Inflammatory macrophage treated with lipopolysaccharide for 4 hours (primary cell): ENCODE data around the gene HES5.

ENCODE experiments used
- DNase-seq: peaks from one replicate; pipeline ENCODE4 v3.0.0-alpha.2; 2020

Gene HES5

DNA sequence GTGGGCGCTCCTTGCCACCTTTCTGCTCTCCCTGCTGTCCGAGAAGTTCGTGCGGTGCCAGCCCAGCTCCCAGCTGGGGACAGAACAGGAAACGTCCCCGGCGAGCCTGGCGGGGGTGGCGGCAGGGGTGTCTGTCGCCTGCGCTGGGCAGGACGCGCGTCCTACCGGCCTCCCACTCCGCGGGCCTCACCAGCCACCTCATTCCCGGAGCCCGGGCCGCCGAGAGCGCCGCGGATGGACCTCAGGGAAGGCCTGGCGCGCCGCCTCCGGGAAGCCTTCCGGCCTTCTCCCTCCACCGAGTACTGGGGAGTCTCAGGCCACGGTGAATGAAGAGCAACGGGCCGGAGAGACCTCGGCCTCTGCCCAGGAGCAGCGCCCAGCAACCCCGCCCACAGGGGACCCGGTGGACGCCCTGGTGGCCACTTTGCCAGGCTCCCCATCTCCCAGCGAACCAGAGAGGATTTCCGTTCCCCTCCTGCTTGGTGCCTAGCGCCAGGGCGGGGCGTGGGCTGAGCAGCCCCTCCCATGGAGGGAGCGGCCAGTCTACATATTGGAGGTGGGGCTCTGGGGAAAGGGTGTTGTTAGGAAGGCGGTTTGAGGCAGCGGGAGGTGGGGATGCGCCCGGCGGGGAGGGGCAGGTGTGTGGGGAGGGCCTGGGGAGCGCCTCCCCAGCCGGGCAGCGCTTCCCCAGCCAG, 16.6 kb upstream of the HES5 start:
- DNase-seq: peak; percentile 84

DNA sequence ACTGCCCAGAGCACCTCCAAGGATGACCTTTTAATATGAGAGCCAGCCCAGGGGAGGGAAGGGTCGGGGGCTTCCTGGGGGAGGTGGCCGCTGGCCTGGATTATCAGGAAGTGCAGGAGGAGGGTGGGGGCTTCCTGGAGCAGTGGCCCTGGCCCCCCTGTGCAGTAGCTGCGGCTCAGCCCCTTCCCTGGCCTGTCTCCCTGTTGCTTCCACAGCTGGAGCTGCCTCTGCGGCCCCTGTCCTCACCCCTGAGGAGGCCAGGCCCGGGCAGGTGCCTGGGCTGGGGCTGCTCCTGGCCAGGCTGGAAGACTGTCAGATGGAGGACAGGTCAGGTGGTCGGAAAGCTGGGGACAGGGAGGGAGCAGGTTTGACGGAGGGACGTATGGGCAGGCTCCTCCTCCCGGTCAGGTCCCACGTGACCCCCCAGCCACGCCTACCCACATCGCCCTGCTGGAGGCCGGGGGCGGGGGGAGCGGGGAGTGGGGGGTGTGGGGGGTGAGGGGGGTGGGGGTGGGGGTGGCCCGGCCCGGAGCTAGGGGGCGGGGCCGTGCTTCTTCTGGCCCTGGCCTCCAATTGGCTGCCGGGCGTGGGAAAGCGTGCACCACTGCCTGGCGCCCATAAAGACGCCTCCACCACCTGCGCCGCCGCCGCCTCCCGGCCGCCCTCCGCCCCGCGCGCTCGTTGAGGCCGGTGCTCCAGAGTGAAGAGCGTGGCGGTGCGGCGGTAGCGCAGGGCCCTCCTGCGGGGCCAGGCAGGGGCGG, 15.9 kb upstream of the HES5 start:
- peak; percentile 72 for DNase-seq

DNA sequence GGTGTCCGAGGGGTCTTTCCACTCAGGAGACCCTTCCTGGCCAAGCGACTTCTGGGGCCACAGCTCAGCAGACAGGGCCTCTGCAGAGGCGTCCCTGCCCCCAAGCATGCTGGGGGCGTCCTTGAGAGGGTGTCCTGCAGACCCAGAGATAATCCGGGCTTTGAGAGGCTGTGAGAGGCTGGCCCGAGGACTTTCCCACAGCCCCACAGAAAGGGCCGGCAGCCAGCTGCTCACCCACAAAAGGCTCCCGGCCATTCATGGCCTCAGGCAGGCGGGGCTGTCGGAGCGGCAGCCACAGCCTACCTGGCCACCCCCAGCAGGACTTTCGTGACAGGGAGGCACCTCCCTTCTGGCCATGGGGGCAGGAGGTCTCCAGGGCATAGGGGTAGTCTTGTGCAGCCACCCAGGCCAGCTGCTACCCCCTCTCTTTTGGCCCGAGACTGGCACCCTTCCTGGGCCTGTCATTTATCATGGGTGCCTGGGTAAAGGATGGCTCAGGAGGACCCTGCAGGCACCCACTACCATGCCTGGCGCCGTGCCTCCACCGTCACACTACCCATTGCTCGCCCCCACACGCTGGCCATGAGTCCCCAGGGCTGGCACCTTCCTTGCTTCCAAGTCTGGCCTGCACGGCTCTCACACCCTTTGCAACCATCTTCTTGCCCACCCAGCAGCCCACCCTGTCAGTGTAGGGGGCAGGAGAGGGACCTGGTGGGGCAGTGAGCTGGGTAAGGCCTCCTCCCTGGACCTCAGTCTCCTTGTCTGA, 15.0 kb upstream of the HES5 start:
- DNase-seq: no peak

DNA sequence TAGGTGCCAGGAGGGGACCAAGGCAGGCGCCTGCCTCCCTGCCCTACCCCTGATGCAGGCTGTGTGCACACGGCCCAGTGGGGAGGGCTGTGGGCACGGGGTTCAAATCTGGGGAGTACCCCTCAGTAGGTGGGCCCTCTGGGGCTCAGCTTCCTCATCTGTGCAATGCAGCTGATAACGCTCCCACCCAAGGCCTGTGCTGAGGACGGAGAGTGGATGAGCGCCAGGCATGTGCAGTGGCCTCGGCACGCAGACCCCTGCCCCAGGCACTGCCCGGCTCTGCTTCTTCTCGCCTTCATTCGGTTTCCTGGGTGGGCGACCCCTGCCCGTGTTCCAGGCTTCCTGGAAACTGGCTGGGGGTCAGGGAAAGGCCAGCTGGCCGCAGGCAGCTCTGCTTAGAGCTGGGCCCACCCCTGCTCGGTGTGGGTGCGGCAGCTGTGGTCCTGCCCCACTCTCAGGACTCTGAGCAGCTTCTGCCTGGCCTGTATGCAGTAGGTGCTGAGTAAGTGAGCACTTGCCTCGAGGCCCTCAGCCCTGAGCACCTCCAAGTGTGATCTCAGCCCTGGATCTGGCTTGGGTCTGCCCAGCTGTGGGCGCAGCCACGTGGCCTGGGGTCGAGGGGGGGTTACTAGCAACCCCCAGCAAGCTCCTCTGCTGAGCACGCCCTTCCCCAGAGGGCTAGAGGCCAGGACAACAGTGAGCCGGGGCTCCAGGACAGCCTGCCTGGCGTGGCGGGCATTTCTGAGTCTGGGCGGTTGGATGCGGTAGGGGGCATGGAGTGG, 14.2 kb upstream of the HES5 start:
- no peak for DNase-seq

DNA sequence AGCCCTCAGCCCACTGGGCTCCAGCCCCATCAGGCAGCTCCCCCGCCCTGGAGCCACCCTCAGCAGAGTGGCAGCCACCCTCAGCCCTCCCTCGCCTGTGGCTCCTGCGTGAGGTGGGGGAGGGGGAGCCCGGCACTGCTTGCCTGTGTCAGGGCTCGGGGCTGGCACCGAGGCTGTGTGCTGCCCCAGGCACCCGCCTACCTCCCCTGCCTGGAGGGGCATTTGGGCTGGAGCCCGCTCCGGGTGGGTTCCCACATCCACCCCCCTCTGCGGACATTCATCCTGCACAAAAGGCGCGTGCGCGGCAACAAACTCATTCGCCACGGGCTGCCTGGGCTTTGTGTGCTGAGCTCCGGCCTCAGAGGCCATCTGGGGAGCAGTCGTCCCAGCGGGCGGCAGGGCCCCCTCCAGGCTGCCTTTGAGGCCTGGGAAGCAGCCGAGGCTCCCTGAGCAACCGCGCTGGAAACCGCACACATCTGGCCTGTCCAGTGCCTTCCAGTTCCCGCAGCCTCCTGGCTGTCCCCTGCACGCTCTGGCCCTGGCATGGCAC, 13.6 kb upstream of the HES5 start:
- DNase-seq: no peak

DNA sequence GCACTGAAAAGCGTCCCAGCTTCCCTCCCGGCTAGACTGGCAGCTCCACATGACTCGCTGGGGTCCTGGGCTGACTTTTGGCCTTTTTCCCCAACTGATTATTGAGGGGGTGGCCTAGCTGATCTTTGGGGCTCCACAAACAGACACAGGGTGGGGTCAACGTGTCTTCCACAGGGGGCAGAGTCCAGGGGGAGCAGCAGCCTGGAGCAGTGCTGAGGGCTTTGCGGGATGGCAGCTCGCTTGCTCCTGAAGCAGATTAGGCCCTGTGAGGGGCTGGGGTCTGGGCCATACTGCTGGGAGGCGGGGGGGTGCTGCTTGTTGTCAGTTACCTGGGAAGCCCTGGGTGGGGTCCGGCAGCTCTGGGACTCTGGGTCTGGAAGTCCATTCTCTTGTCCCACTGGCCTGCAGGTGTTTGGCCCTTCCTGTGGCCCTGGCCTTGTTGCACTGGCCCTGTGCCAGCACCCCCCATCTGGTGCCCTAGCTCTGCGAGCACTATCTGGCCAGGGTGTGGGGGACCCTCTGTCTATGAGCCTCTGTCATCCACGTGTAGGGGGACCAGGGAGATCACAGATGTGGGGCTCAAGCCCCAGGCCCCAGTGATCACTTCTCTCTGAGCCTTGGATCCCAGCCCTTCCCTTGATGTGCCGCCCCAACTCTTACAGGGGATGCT, 12.3 kb upstream of the HES5 start:
- no peak for DNase-seq

DNA sequence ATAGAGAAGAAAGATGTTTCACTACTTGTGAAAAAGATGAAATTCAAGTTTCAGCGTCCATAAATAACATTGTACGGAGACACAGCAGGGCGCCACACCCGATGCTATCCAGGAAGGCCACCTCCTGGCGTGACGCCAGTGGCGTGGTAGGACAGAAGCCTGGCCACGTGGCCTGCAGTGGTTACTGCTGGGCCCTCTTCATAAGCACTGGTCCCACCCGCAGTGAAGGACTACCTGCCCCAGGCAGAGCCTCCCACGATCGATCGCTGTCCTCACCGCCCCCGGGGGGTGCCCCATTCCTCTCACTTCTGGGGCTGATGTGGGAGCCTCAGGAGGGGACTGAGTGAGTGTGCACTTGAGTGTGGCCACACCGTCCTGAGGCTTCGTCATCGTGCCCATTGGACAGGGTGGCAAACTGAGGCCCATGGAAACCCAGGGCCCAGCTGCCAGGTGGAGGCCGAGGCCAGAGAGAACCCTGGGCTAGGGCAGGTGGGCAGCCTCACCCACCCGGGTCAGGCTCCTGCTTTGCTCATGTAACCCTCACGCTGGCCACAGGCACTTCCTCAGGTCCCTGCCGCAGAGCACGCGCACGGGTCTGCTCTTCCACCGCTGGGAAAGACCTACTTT, 11.7 kb upstream of the HES5 start:
- no peak for DNase-seq

DNA sequence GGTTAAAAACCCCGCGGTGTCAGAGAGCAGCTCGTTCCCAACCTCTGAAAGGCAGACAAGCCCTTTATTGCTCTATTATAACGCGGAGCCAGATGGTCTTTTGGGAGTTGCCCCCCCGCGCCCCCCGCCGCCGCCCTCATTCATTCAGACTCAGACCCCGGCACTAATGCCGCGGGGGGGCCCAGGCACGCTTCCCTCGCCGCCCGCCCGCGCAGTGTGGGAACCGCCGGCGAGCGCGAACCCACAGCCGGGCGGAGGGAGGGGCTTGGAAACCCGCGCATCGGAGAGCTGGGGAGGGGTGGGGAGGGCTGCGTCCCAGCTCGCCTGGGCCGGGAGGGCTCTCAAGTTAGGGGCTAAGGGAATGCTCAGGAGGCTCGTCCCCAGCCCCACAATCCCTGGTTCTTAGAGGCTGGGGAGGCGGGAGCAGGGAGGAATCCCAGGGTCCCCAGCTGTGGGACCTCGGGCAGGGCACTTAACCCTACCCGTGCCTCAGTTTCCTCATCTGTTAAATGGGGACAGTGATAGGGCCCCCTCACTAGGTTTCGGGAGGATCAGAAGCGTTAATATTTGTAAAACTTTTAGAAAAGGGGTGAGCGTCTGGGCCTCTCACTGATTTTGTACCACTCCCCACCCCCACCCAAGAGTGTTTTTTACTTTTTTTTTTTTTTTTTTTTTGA, 10.9 kb upstream of the HES5 start:
- DNase-seq: no peak

DNA sequence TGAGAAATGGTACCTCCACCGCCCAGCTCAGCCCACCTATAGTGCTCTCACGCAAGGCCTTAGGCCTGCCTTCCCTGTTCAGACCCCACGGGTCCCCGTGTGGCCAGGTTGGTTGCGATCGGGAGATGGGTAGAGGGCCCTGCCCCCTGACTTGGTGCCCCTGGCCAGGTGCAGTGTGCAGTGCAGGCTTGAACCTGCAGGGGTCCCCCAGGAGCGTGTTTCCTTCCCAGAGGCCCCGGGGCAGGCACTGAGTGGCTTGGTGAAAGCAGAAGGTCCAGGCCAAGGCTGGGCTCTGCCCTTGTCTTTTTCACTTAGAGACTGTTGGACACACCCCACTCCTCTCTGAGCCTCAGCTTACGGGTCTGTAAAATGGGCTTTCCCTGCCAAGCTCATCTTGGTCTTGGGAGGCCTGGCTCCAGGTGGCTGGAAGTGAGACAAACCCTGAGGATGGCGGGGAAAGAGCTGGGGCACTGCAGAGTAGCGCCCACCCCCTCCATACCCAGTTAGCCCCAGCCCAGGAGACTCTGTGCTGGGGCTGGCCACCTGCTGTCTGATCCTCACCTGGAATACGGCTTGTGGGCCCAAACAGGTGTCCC, 9.3 kb upstream of the HES5 start:
- DNase-seq: peak; percentile 12

DNA sequence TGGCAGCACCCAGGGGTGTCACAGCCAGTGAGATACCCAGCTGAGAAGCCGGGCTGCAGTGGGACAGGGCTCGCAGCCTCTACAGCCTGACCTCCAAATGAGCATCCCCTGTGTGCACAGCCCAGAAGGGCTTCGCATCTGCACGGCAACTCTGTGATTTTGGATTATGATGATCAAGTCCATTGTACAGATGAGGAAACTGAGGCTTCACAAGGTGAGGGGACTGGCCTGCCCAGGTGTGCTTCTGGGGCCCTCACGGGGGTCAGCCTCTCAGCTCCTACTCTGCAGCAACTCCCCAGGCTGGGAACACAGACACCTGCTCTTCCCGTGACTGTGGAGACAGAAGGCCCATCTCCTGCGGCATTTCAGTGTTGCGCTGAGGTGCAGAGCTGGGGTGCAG, 8.8 kb upstream of the HES5 start:
- no peak for DNase-seq

DNA sequence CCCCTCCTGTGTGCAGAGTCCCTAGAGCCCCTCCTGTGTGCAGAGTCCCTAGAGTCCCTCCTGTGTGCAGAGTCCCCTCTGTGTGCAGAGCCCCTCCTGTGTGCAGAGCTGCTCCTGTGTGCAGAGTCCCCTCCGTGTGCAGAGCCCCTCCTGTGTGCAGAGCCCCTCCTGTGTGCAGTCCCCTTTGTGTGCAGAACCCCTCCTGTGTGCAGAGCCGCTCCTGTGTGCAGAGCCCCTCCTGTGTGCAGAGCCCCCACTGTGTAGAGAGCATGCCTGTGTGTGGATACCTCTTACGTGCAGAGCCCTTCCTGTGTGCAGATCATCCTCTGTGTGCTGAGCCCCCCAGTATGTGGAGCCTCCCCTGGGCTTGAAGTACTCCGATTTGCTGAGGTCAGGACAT, 8.3 kb upstream of the HES5 start:
- DNase-seq: no peak

DNA sequence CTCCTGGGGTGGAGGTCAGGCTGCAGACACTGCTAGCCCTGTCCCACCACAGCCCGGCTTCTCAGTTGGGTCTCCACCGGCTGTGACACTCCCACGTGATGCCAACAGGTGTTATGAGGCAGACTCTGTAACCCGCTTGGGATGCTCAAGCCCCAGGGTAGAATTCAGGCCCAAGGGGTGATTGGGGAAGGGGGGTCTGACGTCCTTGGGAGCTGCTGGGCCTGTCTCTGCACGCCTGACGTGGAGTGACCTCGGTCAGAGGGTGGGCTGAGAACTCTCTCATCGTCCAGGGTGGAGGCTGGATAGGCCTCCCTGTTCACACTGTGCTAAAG, 7.7 kb upstream of the HES5 start:
- no peak for DNase-seq

DNA sequence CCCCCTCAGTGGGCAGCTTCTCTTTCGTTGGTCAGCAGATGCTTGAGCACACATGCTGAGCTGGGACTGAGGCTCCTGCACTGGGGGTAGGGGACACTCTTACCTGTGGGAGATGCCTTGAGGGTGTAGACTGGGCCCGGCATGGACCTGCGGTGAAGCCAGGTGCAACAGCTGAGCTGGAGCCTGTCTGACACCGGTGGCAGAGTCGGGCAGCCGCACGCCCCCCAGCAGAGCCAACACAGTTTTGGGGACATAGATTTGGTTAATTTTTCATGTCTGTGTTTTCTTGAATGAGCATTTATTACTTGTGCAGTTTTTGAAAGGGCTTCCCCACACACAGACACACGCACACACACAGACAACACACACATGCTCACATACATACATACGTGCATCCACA, 5.9 kb upstream of the HES5 start:
- no peak for DNase-seq

DNA sequence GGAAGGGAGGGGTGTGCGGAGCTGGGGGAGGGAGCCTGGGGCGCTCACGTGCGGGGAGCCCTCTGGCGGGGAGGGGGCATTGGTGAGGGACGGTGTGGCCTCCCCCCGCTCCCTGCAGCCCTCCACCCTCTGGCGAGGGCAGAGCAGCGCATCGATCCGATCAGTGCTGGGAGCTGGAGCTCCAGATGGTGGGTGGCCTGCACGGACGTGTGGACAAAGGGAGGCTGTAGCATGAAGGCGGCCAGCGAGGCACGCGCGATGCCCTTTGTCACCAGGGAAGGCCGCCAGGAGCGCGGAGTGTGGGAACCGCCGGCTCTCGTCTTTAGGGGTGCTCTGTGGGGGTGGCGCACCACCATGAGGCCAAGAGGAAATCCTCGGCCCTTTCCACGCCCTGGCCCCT, 5.4 kb upstream of the HES5 start:
- DNase-seq: no peak

DNA sequence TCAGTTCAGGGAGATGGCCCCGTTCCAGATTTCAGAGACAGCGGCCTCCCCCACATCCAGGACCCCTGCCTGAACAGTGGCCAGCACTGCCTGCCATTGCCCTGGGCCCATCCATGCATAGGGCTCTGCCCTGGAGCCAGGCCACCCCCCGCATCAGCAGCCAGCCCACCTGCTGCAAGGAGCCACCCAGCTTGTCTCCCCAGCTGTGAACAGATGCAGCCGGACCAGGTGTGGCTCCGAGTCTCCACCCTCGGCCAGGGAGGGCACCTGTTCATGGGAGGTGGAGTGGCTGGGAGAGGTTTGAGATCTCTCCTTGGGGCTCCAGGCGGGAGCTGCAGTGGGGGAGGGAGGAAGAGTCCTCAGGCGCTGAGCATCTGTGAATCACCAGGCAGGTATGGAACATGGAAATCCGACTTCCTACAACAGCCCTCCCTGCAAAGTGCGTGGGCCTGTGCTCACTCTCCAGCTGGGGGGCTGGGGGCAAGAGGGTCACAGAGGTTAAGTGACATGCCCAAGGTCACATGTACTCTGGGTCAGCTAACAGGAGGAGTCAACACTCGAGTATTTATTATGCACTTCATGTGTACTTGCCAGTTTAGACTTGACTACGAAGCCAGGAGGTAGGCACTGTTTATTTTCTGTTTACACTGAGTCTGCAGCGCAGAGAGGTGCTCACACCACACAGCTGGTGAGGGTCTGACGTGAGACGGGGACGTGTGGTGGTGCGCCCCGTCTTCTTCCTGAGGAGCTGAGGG, 4.8 kb upstream of the HES5 start:
- no peak for DNase-seq

DNA sequence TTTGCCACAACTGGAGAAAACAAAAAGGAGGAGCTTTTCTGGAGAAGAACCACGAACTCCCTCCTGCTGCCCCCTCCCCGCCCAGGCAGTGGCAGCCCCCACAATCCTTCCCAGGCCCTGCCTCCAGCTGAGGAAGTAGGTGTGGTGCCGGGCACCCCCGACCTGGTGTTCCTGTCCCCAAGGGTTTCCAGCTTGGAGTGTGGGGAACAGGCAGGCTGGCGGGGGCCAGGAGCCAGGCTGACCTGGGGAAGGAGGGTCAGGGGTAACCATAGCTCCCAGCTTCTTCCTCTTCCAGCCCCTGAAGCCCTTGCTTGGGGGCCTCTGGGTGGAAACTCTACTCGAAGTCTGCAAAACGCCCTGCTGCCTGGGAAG, 4.2 kb upstream of the HES5 start:
- no peak for DNase-seq

DNA sequence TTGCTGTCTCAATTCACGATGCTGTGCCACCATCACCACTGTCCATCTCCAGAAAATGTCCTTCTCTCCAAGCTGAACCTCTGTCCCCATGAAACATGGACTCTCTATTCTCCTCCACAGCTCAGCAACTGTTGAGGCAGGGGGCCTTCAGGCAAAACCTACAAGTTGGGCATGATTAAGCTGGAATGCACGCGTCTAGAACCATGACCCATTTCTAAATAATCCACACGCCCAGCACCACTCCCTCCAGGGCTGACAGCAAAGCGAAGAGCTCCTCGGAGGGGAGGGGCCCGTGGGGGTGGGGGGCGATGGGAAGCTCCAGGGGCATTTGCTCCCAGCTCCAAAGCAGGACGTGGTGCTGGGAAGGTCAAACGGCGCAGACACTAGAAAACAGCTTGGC, 3.3 kb upstream of the HES5 start:
- DNase-seq: no peak

DNA sequence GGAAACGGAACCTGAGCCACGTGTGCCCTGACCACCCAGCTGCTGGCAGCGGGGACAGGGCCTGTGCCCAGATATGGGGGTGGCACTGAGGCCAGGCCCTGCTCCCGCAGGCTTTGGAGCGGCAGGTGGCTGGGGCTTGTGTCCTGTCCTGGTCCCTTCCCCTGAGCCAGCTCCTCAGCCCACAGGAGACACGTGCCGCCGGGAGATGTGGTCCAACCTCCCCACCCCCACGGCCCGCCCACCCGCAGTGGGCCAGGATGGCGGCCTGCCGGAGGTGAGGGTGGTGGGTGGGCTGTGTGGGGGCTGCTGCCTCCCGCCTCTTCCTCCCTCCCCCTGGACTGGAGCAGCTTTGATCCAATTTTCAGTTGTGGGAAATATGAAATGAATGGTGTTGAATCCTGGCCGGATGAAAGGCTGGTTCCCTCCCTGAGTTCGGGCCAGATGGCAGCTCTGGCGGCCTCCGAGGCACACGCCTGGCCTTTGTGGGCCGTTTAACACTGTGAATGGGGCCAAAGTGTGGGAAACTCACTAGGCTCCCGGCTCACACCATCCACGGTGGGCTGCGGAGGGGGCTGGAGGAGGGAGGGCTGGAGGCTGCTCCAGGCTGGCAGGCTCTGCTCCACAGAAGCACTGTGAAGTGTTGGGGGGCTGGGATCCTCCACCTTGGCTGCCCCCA, 2.6 kb upstream of the HES5 start:
- DNase-seq: no peak

DNA sequence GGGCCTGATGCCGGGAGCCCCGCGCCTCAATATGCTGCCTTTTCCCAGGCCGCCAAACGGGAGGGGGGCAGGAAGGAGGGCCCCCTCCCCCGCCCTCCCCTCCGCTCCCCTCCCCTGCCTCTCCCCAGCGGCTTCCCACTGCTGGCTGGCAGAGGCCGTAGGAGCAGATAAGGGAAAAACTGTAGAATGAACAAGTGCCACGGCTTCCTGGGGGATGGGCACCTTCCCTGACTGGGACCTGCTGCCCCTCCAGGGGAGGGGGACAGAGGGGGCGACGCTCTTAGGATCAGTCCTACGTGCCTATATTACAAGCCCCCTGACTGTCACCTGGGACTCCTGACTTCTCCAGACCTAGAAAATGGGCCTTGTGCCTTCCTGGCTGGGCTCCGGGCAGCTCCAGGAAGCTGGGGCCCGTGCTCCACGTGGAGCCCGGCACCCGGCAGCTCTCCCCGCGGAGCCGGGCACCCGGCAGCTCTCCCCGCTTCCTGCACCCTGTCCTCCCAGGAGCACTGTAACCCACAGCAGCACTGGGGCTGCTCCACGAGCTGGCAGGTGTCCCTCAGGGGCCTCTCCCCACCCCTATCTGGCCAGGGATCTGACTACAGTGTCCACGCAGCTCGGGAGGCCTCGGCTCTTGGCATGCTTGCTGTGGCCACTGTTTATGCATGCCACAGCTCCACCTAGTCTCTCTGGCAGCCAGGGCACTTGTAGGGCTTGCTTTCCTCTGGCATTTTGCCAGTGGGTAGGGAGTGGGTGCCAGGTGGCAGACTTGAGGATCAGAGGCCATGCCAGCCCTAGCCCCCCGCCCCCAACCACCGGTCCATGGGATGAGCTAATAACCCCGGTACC, 674 bp upstream of the HES5 start:
- DNase-seq: no peak
